BJ (cell line): ENCODE data around the gene ISLR. TPM values are rescaled to one million over a fixed set of nuclear protein-coding genes. Genes with fewer than 3 reads are reported as not detected.
A peak's percentile ranks its signal among the peaks of the same experiment; 100 is the strongest.

ENCODE experiments used
- CTCF ChIA-PET: fragments of 350-600 bp; formaldehyde crosslinking; extraction: SDS; loops from one replicate; lab custom pipeline; 2021; ENCODE audit warnings: antibody characterized with exemption, inconsistent platforms; lab: Yijun Ruan, JAX
- POLR2A ChIA-PET: fragments of 300-600 bp; sonication (Branson Sonifier 250); formaldehyde crosslinking; extraction: SDS; loops from one replicate; lab custom pipeline; 2021; ENCODE audit warnings: antibody characterized with exemption; lab: Charles Lee
- DNase-seq: peaks from one replicate; pipeline ENCODE4 v3.0.0-alpha.2; 2011; ENCODE audit warnings: low read depth
- H3K27me3 ChIP-seq: 2 replicates; pipeline ENCODE4 v1.6.0; 2011; ENCODE audit warnings: low read length; ENCODE audit not compliant: control insufficient read depth, insufficient read depth
- H3K36me3 ChIP-seq: 2 replicates; pipeline ENCODE4 v1.5.1; 2011; ENCODE audit warnings: low read length; ENCODE audit not compliant: control insufficient read depth, insufficient read depth
- H3K4me3 ChIP-seq: 2 replicates; pipeline ENCODE4 v1.5.1; 2011; ENCODE audit warnings: low read depth, mild to moderate bottlenecking, control low read depth, low read length
- polyA plus RNA-seq: library from polyadenylated mRNA; depleted of rRNA; stranded (reverse); fragments of >200 nt; gene quantifications from 2 replicates; pipeline ENCODE4 v1.2.3, GENCODE V29; 2011
- TF ChIP-seq, protein P1 (sequence below): IDR thresholded peaks from 2 replicates; pipeline ENCODE4 v1.5.1; 2011; ENCODE audit warnings: low read depth, mild to moderate bottlenecking, control low read depth, inconsistent platforms, low read length, moderate library complexity; ENCODE audit not compliant: insufficient read depth

ISLR gene
- polyA plus RNA-seq, 1 experiment = 64.0 TPM

DNA sequence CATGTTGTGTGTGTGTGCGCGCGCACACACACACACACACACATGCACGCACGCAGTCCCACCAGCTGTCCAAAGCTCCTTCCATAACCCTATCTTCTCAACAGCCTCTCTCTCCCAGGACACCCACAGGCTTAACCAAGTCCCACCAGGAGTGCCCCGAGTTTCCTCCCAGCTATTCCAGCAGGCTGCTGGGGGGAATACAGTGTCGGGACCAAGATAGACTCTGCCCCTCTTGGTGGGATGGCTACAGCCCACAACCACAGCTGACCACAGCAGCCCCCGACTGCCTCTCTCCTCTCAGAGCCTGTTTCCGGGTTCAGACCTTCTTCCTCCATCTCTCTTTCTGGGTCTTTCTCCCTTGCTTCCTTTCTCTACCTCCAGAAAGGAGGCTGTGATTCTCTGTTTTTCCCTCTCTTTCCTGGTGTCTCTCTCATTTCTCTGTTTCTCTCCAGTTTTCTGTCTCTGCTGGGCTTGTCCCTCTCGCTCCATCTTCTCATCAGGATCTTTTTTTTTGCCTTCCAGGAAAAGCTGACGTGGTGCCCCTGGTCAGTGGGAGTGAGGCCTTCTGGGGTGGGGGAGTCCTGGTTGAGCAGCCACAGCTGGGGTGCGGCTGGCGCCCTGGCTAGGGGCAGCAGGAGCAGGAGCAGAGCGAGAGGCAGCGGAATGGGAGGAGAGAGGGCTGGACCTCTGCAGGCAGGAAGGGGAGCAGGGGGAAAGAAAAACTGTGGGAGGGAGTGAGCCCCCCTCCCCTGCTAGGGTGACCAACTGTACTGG, 3.3 kb upstream of the ISLR start:
- TF ChIP-seq, protein P1, sequence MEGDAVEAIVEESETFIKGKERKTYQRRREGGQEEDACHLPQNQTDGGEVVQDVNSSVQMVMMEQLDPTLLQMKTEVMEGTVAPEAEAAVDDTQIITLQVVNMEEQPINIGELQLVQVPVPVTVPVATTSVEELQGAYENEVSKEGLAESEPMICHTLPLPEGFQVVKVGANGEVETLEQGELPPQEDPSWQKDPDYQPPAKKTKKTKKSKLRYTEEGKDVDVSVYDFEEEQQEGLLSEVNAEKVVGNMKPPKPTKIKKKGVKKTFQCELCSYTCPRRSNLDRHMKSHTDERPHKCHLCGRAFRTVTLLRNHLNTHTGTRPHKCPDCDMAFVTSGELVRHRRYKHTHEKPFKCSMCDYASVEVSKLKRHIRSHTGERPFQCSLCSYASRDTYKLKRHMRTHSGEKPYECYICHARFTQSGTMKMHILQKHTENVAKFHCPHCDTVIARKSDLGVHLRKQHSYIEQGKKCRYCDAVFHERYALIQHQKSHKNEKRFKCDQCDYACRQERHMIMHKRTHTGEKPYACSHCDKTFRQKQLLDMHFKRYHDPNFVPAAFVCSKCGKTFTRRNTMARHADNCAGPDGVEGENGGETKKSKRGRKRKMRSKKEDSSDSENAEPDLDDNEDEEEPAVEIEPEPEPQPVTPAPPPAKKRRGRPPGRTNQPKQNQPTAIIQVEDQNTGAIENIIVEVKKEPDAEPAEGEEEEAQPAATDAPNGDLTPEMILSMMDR = no peak
- Histone ChIP-seq H3K4me3 (no peak overlapping the region), H3K36me3 (no peaks in the 10 kb centered on the region; the same call in 1 of the 2 replicates), H3K27me3 (peaks cover 2% of the 10 kb centered on the region; the same call in 1 of the 2 replicates)
- CTCF ChIA-PET = interaction anchor here (0.6 to 2.3 kb wide), 4 partner anchors 9 to 121 kb away, joined by 3 to 7 read pairs (median 4); no protein-coding TSS in a partner anchor
- no peak for DNase-seq
- POLR2A ChIA-PET = no interaction called here

DNA sequence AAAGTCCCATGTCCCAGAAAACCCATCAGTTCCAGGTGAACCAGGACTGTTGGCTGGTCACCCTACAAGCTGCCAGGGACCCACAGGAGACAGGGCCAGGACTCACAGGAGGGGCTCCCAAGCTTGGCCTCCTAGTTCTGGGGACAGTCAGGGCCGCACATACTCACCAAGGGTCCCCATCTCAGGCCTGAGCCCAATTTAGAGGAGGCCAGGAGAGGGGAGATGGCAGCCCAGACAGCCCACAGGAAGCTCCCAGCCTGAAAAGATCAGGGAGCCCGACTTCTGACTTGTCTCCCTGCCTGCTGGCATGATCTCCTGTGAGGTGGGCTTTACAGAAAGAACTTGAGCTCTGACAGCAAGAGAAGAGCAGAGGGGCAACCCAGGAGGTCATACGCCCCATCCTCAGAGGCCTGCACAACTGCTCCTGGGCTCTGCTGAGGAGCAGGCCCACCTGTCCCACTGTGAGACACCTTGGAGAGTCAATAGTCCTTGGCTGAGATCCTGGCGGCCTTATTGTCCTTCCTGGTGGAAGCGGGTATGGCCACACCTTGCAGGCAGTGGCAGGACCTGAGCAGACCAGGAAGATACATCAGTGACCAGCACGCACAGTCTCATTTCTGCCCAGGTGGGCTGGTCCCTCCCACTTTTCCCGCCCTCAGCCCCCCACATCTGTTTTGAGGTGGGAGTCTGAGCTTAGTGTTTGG, 2.5 kb upstream of the ISLR start:
- H3K27me3 ChIP-seq = peaks cover 2% of the 10 kb centered on the region; the same call in 1 of the 2 replicates
- POLR2A ChIA-PET = no interaction called here
- TF ChIP-seq, protein P1 = no peak

DNA sequence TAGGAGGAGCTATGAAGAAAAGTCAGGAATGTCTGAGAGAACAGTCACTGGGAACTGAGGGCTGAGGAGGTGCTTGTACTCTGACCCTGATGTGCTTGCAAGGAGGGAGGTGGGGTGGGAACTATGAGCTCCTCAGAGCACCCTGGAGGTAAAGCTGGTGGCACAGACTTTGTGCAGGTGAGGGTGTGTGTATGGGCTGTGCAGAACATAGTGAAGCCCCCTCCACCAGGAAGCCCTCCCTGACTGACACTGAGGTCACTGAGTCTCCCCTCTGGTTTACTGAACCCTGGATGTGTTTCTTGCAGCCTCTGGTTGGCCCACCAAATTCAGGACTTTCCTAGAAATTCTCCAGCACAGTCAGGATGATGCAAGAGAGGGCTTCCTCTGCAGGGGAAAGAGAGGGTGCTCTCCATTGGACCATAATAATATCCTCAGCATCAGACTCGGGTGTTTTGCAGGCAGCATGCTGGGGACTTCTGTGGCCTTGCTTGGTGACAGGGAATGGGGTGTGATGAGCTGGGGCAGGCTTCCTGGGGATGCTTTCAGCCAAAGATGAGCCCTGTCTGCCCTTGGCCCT, 1.5 kb upstream of the ISLR start:
- Histone ChIP-seq H3K36me3 (no peaks in the 10 kb centered on the region; the same call in 1 of the 2 replicates), H3K27me3 (peaks cover 2% of the 10 kb centered on the region; the same call in 1 of the 2 replicates), H3K4me3 (no peak overlapping the region)
- POLR2A ChIA-PET = no interaction called here
- CTCF ChIA-PET = interaction anchor here (0.7 to 2.3 kb wide), 7 partner anchors 10 to 147 kb away, joined by 3 to 7 read pairs (median 4); no protein-coding TSS in a partner anchor
- TF ChIP-seq, protein P1 = no peak
- no peak for DNase-seq

More for the DNA sequence above, 2.5 kb upstream of the ISLR start:
- no peak overlapping the region for H3K4me3 ChIP-seq
- no peaks in the 10 kb centered on the region; the same call in 1 of the 2 replicates for H3K36me3 ChIP-seq
- CTCF ChIA-PET = interaction anchor here (0.8 to 2.3 kb wide), 3 partner anchors 9 to 133 kb away, joined by 3 to 7 read pairs (median 4); no protein-coding TSS in a partner anchor
- no peak for DNase-seq

DNA sequence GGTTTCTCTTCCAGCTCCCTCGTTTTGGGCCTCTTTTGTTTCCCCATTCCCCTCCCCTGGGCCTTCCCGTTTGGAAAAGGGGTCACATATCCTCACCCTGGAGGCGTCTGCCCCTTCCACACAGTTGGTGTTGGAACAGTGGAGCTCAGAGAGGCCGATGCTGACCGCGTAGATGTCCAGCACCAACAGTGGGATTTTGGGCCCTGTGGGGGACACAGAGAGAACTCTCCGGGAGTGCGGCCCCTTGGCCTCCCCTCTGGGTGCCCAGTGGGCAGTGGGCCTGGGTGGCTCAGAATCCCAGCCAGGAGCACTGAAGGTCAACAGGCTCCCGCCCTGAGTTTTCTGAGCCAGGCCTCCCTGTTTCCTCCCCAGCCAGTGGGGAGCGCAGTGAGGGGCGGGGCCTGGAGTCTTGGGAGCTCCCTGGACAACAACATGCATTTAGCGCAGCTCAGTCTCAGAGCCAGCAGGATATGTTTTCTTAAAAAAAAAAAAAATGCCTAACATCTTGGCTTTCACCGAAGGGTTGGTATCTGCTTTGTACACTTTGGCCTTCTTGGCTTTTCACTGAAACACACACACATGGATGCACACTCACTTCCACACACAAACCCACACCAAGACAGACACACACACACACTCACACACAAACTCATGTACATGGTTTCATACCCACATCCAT, 670 bp upstream of the ISLR start:
- TF ChIP-seq, protein P1 = peak; percentile 11; the same call in 1 of the 2 replicates
- peaks cover 2% of the 10 kb centered on the region; the same call in 1 of the 2 replicates for H3K27me3 ChIP-seq
- no peak overlapping the region for H3K4me3 ChIP-seq
- CTCF ChIA-PET = interaction anchor here (0.7 to 2.1 kb wide), 9 partner anchors 16 to 147 kb away, joined by 3 to 5 read pairs (median 3); no protein-coding TSS in a partner anchor
- DNase-seq = no peak
- POLR2A ChIA-PET = interaction anchor here (0.7 kb wide), 2 partner anchors 23 to 80 kb away, joined by 3 to 7 read pairs; no protein-coding TSS in a partner anchor
- no peaks in the 10 kb centered on the region; the same call in 1 of the 2 replicates for H3K36me3 ChIP-seq
